H1 (cell line): Measurements from ENCODE around the gene SCAMP2. TPM values are rescaled to one million over a fixed set of nuclear protein-coding genes. Genes with fewer than 3 reads are reported as not detected.

Experiments used
- CEBPB ChIP-seq: IDR thresholded peaks from 2 replicates; pipeline ENCODE4 v1.6.1; 2012; ENCODE audit warnings: low read depth, low read length
- HDAC2 ChIP-seq, 2 experiments: fragments of 300-600 bp in 1 of 2; sonication (generic) in 1 of 2; IDR thresholded peaks; 2 replicates each; pipeline ENCODE4 v1.6.1; 2011 to 2012; ENCODE audit warnings: low read depth in 2 of 2, low read length in 2 of 2, mild to moderate bottlenecking in 2 of 2, moderate library complexity in 2 of 2, borderline replicate concordance in 1 of 2, inconsistent platforms in 1 of 2
- RAD21 ChIP-seq, 2 experiments: IDR thresholded peaks in 1 of 2; conservative IDR thresholded peaks in 1 of 2; 2 replicates each; pipeline ENCODE4 v1.6.1; 2011; ENCODE audit warnings: low read depth in 2 of 2, low read length in 2 of 2, improper control_type of control experiment in 1 of 2, inconsistent platforms in 1 of 2, mild to moderate bottlenecking in 1 of 2, moderate library complexity in 1 of 2
- SAP30 ChIP-seq: fragments of 300-600 bp; sonication (generic); IDR thresholded peaks from 2 replicates; pipeline ENCODE4 v1.7.1; 2012; ENCODE audit warnings: low read length, moderate library complexity, mild to moderate bottlenecking, inconsistent platforms; ENCODE audit not compliant: insufficient read depth, insufficient replicate concordance
- TCF12 ChIP-seq: IDR thresholded peaks from 2 replicates; pipeline ENCODE4 v1.6.1; 2011; ENCODE audit warnings: low read depth, mild to moderate bottlenecking, low read length
- polyA plus RNA-seq, 7 experiments: library from polyadenylated mRNA; depleted of rRNA in 3 of 7; stranded (reverse) in 5 of 7; unstranded in 2 of 7; fragments of >200 nt in 5 of 7; fragments of 200-250 nt in 2 of 7; gene quantifications; 1 replicate in 5 of 7; 2 replicates in 1 of 7; 4 replicates in 1 of 7; pipeline versions ENCODE4 v1.2.1 to v1.2.3, GENCODE V29; 2011 to 2013; ENCODE audit warnings: missing spikeins in 2 of 7, mixed read lengths in 2 of 7
- total RNA-seq: library from RNA; stranded (reverse); fragmentation: NEBNext Ultra II Directional; extraction: Animal tissue kit (Norgen Biotek cat#: 25700); gene quantifications from 2 replicates; pipeline ENCODE4 v1.2.1, GENCODE V29; 2021
- TF ChIP-seq, protein P1 (sequence below): IDR thresholded peaks from 2 replicates; pipeline ENCODE4 v1.6.1; 2012; ENCODE audit warnings: low read length, inconsistent platforms

SCAMP2 gene
- total and polyA plus RNA-seq, 2 of the 8 experiments (the other 6 are each of a cell fraction or from before 2014, with no cell fraction given) = 41.7 to 131 TPM

DNA sequence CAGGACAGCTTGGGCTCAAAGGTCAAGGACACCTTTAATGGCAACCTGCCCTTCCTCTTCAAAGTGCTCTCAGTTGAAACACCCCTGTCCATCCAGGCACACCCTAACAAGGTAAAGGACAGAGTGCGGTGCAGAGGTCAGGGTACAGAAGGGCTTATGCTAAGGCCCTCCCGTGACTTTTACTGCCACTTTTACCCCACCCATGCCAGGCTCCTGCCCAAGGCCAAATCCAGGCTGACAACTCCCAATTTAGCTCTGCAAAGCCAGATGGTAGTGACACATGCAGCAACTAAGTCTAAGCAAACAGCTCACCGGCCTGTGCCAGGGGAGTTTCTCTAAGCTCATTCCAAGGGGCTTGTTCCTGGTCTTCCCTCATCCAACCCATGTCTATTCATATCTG is 18.3 kb upstream of the SCAMP2 start (continued):
- TF ChIP-seq CEBPB (no peak), HDAC2 (IDR thresholded peaks at IDR 0.05; ENCODE audit: borderline replicate concordance in 1 of 2, low read depth in 2 of 2, low read length in 2 of 2) (no peak), RAD21 (IDR thresholded peaks at IDR 0.05 in 1 of 2, conservative IDR thresholded peaks at IDR 0.05 in 1 of 2; ENCODE audit: low read depth in 2 of 2, low read length in 2 of 2) (no peak), TCF12 (no peak), SAP30 (no peak)
- TF ChIP-seq, protein P1, sequence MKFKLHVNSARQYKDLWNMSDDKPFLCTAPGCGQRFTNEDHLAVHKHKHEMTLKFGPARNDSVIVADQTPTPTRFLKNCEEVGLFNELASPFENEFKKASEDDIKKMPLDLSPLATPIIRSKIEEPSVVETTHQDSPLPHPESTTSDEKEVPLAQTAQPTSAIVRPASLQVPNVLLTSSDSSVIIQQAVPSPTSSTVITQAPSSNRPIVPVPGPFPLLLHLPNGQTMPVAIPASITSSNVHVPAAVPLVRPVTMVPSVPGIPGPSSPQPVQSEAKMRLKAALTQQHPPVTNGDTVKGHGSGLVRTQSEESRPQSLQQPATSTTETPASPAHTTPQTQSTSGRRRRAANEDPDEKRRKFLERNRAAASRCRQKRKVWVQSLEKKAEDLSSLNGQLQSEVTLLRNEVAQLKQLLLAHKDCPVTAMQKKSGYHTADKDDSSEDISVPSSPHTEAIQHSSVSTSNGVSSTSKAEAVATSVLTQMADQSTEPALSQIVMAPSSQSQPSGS = no peak
